Endometrial microvascular endothelial cells (primary cell): ENCODE data around the gene USP17L10. TPM values are rescaled to one million over a fixed set of nuclear protein-coding genes. Genes with fewer than 3 reads are reported as not detected.
"Not testable (repeated sequence)": the region's sequence is repeated elsewhere in the genome, so short reads cannot be mapped to it uniquely, and the experiment has no call there.

Source experiments
- in situ Hi-C: cut with HindIII; loops from 2 replicates; pipeline ENCODE4 v1.10.0; 2017; ENCODE audit warnings: low sequenced_read_pairs, low pct_unique_long_range_greater_than_20kb; ENCODE audit errors: inconsistent ontology term
- total RNA-seq: library from RNA; depleted of rRNA; stranded (reverse); fragments of >200 nt; gene quantifications from one replicate; pipeline ENCODE4 v1.2.3, GENCODE V29; 2015; ENCODE audit errors: inconsistent ontology term

USP17L10 gene, protein sequence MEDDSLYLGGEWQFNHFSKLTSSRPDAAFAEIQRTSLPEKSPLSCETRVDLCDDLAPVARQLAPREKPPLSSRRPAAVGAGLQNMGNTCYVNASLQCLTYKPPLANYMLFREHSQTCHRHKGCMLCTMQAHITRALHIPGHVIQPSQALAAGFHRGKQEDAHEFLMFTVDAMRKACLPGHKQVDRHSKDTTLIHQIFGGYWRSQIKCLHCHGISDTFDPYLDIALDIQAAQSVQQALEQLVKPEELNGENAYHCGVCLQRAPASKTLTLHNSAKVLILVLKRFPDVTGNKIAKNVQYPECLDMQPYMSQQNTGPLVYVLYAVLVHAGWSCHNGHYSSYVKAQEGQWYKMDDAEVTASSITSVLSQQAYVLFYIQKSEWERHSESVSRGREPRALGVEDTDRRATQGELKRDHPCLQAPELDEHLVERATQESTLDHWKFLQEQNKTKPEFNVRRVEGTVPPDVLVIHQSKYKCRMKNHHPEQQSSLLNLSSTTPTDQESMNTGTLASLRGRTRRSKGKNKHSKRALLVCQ
- total RNA-seq, result not detected

DNA sequence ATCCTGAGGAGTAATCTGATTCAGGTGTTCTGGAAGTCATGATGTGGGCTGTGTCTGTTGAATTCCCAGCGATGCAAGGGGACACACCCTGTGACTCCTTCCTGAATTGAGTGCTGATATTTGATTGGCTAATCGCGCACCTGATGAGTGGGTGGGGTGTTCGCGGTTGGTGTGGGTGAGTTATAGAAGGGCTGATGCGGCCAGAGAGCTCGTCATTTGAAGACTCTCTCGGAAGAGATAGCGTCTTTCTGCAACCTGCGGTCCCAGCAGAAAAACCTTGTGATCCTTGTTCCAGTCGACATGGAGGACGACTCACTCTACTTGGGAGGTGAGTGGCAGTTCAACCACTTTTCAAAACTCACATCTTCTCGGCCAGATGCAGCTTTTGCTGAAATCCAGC is at the start of gene USP17L10:
TSS of gene USP17L10 (plus strand) at position 301 of the 400 bp plus-strand sequence. CDS start at position 301, 0 bp downstream.
- in situ Hi-C loops, result not testable (repeated sequence)

DNA sequence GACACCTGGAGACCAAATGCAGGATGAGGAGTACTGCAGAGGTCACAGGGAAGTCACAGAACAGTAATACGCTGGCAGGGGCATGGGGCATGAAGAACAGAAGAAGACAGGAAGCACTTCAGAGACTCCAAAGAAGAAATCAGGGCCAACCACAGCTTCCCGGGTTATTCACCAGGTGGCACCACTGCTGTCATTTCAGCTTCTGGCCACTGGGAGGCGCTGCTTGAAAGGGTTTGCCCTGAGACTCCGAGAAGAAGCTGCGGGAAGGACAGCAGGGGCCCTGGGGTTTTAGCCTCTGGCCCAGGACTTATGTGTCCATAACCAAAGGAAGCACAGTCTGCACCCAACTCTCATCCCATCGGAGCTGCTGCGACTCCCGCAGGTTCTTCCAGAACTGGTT is 44.5 kb upstream of the USP17L10 start:
- in situ Hi-C loops, result not testable (repeated sequence)

DNA sequence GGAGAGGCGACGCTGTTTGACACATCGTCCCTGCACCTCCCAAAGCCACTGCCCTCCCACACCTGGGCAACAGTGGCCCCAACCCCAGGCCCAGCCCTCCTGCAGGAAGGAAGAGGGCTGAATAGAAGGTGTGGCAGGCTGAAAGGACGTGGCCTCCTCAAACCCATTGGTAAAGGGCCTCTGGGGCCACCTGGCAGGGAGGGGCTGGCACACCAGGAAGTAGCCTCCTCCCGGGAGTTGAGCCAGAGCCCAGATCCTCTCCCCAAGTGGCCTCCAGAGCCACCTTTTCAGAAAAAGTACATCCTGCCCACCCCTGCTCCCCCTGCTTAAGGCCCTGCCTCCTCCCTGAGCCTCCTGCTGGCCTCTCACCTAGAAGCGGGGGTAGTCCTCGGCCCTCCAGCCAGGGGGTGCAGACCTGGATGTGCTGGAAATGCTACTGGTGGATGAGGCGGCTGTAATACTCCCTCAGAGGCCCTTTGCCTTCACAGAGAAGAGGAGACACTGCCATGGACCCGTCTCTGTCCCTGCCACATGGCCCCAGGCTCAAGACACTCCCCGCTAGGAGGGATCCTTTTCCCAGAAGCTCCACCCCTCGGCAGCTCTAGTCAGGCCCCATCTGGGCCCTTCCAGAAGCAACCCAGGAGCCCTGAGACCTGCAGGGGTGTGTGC is 40.5 kb upstream of the USP17L10 start, which contains the start of gene FAM90A26:
TSS of gene FAM90A26 (plus strand) at position 619 of the 669 bp plus-strand sequence. CDS start 2,764 bp downstream, outside the sequence.
- in situ Hi-C loops, result not testable (repeated sequence)

DNA sequence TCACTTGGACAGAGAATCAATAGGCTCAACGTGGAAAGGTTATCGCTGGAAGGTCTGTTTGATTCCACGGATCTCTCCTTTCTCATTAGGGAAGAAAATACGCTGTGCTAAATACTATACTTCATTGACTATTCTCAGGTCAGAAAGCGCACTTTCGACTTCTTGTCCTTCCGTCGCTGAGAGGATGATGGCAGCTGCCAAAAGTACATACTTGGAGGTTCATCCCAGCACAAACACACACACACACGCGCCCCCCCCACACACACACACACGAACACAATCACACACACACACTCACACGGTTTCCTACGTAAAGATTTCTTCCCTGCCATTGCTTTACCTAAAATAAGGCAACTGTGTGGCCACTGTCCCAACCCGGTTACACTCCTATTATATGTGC is 4.2 kb downstream of the USP17L10 start:
- in situ Hi-C loops, result not testable (repeated sequence)

DNA sequence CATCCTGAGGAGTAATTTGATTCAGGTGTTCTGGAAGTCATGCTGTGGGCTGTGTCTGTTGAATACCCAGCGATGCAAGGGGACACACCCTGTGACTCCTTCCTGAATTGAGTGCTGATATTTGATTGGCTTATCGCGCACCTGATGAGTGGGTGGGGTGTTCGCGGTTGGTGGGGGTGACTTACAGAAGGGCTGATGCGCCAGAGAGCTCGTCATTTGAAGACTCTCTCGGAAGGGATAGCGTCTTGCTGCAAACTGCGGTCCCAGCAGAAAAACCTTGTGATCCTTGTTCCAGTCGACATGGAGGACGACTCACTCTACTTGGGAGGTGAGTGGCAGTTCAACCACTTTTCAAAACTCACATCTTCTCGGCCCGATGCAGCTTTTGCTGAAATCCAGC is 4.6 kb downstream of the USP17L10 start, which contains the start of gene USP17L11:
TSS of gene USP17L11 (plus strand) at position 301 of the 400 bp plus-strand sequence. CDS start at position 301, 0 bp downstream.
- in situ Hi-C loops, result not testable (repeated sequence)

DNA sequence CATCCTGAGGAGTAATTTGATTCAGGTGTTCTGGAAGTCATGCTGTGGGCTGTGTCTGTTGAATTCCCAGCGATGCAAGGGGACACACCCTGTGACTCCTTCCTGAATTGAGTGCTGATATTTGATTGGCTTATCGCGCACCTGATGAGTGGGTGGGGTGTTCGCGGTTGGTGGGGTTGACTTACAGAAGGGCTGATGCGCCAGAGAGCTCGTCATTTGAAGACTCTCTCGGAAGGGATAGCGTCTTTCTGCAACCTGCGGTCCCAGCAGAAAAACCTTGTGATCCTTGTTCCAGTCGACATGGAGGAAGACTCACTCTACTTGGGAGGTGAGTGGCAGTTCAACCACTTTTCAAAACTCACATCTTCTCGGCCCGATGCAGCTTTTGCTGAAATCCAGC is 9.4 kb downstream of the USP17L10 start, which contains the start of gene USP17L12:
TSS of gene USP17L12 (plus strand) at position 301 of the 400 bp plus-strand sequence. CDS start at position 301, 0 bp downstream.
- in situ Hi-C loops, result not testable (repeated sequence)

DNA sequence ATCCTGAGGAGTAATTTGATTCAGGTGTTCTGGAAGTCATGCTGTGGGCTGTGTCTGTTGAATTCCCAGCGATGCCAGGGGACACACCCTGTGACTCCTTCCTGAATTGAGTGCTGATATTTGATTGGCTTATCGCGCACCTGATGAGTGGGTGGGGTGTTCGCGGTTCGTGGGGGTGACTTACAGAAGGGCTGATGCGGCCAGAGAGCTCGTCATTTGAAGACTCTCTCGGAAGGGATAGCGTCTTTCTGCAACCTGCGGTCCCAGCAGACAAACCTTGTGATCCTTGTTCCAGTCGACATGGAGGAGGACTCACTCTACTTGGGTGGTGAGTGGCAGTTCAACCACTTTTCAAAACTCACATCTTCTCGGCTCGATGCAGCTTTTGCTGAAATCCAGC is 14.1 kb downstream of the USP17L10 start, which contains the start of gene USP17L13:
TSS of gene USP17L13 (plus strand) at position 301 of the 400 bp plus-strand sequence. CDS start at position 301, 0 bp downstream.
- in situ Hi-C loops, result not testable (repeated sequence)

DNA sequence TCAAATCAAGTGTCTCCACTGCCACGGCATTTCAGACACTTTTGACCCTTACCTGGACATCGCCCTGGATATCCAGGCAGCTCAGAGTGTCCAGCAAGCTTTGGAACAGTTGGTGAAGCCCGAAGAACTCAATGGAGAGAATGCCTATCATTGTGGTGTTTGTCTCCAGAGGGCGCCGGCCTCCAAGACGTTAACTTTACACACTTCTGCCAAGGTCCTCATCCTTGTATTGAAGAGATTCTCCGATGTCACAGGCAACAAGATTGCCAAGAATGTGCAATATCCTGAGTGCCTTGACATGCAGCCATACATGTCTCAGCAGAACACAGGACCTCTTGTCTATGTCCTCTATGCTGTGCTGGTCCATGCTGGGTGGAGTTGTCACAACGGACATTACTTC is 19.8 kb downstream of the USP17L10 start:
- in situ Hi-C loops, result not testable (repeated sequence)

DNA sequence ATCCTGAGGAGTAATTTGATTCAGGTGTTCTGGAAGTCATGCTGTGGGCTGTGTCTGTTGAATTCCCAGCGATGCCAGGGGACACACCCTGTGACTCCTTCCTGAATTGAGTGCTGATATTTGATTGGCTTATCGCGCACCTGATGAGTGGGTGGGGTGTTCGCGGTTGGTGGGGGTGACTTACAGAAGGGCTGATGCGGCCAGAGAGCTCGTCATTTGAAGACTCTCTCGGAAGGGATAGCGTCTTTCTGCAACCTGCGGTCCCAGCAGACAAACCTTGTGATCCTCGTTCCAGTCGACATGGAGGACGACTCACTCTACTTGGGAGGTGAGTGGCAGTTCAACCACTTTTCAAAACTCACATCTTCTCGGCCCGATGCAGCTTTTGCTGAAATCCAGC is 23.6 kb downstream of the USP17L10 start, which contains the start of gene USP17L15:
TSS of gene USP17L15 (plus strand) at position 301 of the 400 bp plus-strand sequence. CDS start at position 301, 0 bp downstream.
- in situ Hi-C loops, result not testable (repeated sequence)

DNA sequence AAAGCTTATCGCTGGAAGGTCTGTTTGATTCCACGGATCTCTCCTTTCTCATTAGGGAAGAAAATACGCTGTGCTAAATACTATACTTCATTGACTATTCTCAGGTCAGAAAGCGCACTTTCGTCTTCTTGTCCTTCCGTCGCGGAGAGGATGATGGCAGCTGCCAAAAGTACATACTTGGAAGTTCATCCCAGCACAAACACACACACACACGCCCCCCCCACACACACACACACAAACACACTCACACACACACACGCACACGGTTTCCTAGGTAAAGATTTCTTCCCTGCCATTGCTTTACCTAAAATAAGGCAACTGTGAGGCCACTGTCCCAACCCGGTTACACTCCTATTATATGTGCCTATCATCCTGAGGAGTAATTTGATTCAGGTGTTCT is 28.0 kb downstream of the USP17L10 start:
- in situ Hi-C loops, result not testable (repeated sequence)

DNA sequence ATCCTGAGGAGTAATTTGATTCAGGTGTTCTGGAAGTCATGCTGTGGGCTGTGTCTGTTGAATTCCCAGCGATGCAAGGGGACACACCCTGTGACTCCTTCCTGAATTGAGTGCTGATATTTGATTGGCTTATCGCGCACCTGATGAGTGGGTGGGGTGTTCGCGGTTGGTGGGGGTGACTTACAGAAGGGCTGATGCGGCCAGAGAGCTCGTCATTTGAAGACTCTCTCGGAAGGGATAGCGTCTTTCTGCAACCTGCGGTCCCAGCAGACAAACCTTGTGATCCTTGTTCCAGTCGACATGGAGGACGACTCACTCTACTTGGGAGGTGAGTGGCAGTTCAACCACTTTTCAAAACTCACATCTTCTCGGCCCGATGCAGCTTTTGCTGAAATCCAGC is 33.1 kb downstream of the USP17L10 start, which contains the start of gene USP17L17:
TSS of gene USP17L17 (plus strand) at position 301 of the 400 bp plus-strand sequence. CDS start at position 301, 0 bp downstream.
- in situ Hi-C loops, result not testable (repeated sequence)

DNA sequence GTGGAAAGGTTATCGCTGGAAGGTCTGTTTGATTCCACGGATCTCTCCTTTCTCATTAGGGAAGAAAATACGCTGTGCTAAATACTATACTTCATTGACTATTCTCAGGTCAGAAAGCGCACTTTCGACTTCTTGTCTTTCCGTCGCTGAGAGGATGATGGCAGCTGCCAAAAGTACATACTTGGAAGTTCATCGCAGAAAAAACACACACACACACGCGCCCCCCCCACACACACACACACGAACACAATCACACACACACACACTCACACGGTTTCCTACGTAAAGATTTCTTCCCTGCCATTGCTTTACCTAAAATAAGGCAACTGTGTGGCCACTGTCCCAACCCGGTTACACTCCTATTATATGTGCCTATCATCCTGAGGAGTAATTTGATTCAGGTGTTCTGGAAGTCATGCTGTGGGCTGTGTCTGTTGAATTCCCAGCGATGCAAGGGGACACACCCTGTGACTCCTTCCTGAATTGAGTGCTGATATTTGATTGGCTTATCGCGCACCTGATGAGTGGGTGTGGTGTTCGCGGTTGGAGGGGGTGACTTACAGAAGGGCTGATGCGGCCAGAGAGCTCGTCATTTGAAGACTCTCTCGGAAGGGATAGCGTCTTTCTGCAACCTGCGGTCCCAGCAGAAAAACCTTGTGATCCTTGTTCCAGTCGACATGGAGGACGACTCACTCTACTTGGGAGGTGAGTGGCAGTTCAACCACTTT is 37.7 kb downstream of the USP17L10 start, which contains the start of gene USP17L18:
TSS of gene USP17L18 (plus strand) at position 678 of the 728 bp plus-strand sequence. CDS start at position 678, 0 bp downstream.
- in situ Hi-C loops, result not testable (repeated sequence)

DNA sequence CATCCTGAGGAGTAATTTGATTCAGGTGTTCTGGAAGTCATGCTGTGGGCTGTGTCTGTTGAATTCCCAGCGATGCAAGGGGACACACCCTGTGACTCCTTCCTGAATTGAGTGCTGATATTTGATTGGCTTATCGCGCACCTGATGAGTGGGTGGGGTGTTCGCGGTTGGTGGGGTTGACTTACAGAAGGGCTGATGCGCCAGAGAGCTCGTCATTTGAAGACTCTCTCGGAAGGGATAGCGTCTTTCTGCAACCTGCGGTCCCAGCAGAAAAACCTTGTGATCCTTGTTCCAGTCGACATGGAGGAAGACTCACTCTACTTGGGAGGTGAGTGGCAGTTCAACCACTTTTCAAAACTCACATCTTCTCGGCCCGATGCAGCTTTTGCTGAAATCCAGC is 42.6 kb downstream of the USP17L10 start, which contains the start of gene USP17L19:
TSS of gene USP17L19 (plus strand) at position 301 of the 400 bp plus-strand sequence. CDS start at position 301, 0 bp downstream.
- in situ Hi-C loops, result not testable (repeated sequence)

DNA sequence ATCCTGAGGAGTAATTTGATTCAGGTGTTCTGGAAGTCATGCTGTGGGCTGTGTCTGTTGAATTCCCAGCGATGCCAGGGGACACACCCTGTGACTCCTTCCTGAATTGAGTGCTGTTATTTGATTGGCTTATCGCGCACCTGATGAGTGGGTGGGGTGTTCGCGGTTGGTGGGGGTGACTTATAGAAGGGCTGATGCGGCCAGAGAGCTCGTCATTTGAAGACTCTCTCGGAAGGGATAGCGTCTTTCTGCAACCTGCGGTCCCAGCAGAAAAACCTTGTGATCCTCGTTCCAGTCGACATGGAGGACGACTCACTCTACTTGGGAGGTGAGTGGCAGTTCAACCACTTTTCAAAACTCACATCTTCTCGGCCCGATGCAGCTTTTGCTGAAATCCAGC is 47.4 kb downstream of the USP17L10 start, which contains the start of gene USP17L20:
TSS of gene USP17L20 (plus strand) at position 301 of the 400 bp plus-strand sequence. CDS start at position 301, 0 bp downstream.
- in situ Hi-C loops, result not testable (repeated sequence)
